ENCODE data around the gene ZNF429. TPM values are rescaled to one million over a fixed set of nuclear protein-coding genes. Genes with fewer than 3 reads are reported as not detected.

ZNF429 gene
- total RNA-seq, 1 donor from 2014 or later = 21.1 TPM

DNA sequence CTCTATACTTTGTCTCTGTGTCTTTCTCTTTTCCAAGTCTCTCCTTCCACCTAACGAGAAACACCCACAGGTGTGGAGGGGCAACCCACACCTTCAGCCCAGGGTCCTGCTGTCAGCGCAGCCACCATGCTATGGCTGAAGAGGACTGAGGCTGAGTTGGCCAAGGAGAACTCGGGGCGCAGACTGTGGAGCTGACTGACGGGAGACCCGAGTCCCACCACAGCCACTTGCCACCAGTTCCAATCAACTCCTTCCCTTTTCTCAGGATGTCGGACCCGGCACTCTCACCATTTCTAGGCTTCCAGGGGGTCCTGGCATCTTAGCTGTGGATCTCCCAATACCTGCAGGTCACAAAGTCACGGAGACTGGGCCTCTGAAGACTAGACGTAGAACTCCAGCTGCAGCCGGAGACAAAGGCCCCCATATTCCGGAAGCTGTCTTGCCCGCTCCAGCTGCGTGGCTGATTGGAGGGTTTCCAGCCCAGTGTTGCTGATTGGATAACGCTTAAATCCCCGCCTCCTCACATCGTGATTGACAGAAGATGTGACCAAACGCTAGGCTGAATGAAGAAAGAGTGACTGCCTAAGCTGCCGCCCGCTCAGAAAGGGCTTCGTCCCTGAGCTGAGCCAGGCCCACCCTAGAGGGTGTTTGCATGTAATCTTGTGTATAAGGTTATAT is 63.6 kb downstream of the ZNF429 start:
- Mint-ChIP-seq H3K27me3 (ENCODE audit: low read depth) (no peaks in the 10 kb centered on the region), H3K4me3 (no peak overlapping the region), H3K4me1 (no peaks in the 10 kb centered on the region), H3K9me3 (peaks cover 46% of the 10 kb centered on the region), H3K36me3 (peaks cover 11% of the 10 kb centered on the region), H3K27ac (no peak overlapping the region)
- DNase-seq (ENCODE audit: low spot score in 2 of 2, unreplicated experiment in 2 of 2) = no peak
- TF ChIP-seq, protein P1, sequence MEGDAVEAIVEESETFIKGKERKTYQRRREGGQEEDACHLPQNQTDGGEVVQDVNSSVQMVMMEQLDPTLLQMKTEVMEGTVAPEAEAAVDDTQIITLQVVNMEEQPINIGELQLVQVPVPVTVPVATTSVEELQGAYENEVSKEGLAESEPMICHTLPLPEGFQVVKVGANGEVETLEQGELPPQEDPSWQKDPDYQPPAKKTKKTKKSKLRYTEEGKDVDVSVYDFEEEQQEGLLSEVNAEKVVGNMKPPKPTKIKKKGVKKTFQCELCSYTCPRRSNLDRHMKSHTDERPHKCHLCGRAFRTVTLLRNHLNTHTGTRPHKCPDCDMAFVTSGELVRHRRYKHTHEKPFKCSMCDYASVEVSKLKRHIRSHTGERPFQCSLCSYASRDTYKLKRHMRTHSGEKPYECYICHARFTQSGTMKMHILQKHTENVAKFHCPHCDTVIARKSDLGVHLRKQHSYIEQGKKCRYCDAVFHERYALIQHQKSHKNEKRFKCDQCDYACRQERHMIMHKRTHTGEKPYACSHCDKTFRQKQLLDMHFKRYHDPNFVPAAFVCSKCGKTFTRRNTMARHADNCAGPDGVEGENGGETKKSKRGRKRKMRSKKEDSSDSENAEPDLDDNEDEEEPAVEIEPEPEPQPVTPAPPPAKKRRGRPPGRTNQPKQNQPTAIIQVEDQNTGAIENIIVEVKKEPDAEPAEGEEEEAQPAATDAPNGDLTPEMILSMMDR (IDR thresholded peaks at IDR 0.05; ENCODE audit: unreplicated experiment) = no peak

DNA sequence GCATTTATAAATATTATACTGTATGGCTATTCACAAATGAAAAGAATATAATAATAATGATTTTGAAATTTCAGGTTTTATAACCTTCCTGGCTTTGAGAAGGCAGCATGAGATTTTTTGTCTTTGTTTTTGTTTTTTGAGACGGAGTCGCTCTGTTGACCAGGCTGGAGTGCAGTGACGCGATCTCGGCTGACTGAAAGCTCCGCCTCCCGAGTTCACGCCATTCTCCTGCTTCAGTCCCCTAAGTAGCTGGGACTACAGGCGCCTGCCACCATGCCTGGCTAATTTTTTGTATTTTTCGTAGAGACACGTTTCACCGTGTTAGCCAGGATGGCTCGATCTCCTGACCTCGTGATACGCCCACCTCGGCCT is 64.1 kb downstream of the ZNF429 start:
- Mint-ChIP-seq H3K4me1 (no peaks in the 10 kb centered on the region), H3K27ac (no peak overlapping the region), H3K9me3 (peaks cover 47% of the 10 kb centered on the region), H3K27me3 (ENCODE audit: low read depth) (no peaks in the 10 kb centered on the region), H3K4me3 (no peak overlapping the region), H3K36me3 (peaks cover 11% of the 10 kb centered on the region)
- TF ChIP-seq, protein P1 (IDR thresholded peaks at IDR 0.05; ENCODE audit: unreplicated experiment) = no peak
- no peak for DNase-seq (ENCODE audit: low spot score in 2 of 2, unreplicated experiment in 2 of 2)

GRCh38 chr19:21571316-21571715 is 65.9 kb downstream of the ZNF429 start:
- DNase-seq (ENCODE audit: low spot score in 2 of 2, unreplicated experiment in 2 of 2) = no peak
- H3K36me3 Mint-ChIP-seq = peaks cover 14% of the 10 kb centered on the region
- H3K27ac Mint-ChIP-seq = no peak overlapping the region
- no peaks in the 10 kb centered on the region for H3K27me3 Mint-ChIP-seq (ENCODE audit: low read depth)
- no peaks in the 10 kb centered on the region for H3K4me1 Mint-ChIP-seq
- no peak overlapping the region for H3K4me3 Mint-ChIP-seq
- H3K9me3 Mint-ChIP-seq = peaks cover 56% of the 10 kb centered on the region
- TF ChIP-seq, protein P1 (IDR thresholded peaks at IDR 0.05; ENCODE audit: unreplicated experiment) = no peak

DNA sequence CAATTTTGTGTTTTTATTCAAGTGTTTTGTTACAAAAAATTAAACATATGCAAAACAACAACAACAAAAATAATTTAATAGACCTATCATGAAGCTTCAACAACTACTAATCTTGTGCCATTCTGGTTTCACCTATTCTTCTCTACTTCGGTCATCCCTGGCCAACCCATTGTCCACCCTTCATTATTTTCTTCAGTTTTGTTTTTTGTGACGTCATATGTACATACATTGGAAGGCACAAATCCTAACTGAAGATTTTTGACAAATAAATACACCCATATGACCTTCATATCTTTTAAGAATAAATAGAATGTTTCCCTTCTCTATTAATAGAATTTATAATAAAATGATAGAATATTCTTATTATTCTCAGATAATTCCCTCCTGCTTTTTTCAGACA is 69.2 kb downstream of the ZNF429 start:
- no peak overlapping the region for H3K4me3 Mint-ChIP-seq
- no peaks in the 10 kb centered on the region for H3K27me3 Mint-ChIP-seq (ENCODE audit: low read depth)
- H3K4me1 Mint-ChIP-seq = no peaks in the 10 kb centered on the region
- TF ChIP-seq, protein P1 (IDR thresholded peaks at IDR 0.05; ENCODE audit: unreplicated experiment) = no peak
- no peak for DNase-seq (ENCODE audit: low spot score in 2 of 2, unreplicated experiment in 2 of 2)
- no peak overlapping the region for H3K27ac Mint-ChIP-seq
- H3K9me3 Mint-ChIP-seq = peaks cover 61% of the 10 kb centered on the region
- H3K36me3 Mint-ChIP-seq = peaks cover 20% of the 10 kb centered on the region

DNA sequence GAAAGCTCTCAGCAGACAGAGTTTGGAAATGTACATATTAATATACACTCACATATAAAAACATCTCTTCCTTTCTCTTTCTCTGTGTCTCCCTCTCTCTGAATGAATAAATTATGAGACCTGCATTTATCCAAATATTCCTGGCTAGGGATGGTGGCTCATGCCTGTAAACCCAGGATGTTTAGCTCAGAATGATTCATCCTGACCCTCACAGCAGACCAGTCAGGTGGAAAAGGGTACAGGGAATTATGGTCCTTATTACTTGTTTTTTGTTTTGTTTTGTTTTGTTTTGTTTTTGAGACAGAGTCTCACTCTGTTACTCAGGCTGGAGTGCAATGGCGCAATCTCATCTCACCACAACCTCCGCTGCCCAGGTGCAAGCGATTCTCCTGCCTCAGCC is 71.1 kb downstream of the ZNF429 start:
- peaks cover 13% of the 10 kb centered on the region for H3K36me3 Mint-ChIP-seq
- no peak overlapping the region for H3K27ac Mint-ChIP-seq
- H3K4me1 Mint-ChIP-seq = no peaks in the 10 kb centered on the region
- TF ChIP-seq, protein P1 (IDR thresholded peaks at IDR 0.05; ENCODE audit: unreplicated experiment) = no peak
- H3K27me3 Mint-ChIP-seq (ENCODE audit: low read depth) = no peaks in the 10 kb centered on the region
- H3K9me3 Mint-ChIP-seq = peaks cover 62% of the 10 kb centered on the region
- H3K4me3 Mint-ChIP-seq = no peak overlapping the region
- DNase-seq (ENCODE audit: low spot score in 2 of 2, unreplicated experiment in 2 of 2) = no peak
